Measurements from ENCODE around the gene SPACA4. TPM values are rescaled to one million over a fixed set of nuclear protein-coding genes. Genes with fewer than 3 reads are reported as not detected.

The SPACA4 gene, protein sequence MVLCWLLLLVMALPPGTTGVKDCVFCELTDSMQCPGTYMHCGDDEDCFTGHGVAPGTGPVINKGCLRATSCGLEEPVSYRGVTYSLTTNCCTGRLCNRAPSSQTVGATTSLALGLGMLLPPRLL
- not detected for total RNA-seq

DNA sequence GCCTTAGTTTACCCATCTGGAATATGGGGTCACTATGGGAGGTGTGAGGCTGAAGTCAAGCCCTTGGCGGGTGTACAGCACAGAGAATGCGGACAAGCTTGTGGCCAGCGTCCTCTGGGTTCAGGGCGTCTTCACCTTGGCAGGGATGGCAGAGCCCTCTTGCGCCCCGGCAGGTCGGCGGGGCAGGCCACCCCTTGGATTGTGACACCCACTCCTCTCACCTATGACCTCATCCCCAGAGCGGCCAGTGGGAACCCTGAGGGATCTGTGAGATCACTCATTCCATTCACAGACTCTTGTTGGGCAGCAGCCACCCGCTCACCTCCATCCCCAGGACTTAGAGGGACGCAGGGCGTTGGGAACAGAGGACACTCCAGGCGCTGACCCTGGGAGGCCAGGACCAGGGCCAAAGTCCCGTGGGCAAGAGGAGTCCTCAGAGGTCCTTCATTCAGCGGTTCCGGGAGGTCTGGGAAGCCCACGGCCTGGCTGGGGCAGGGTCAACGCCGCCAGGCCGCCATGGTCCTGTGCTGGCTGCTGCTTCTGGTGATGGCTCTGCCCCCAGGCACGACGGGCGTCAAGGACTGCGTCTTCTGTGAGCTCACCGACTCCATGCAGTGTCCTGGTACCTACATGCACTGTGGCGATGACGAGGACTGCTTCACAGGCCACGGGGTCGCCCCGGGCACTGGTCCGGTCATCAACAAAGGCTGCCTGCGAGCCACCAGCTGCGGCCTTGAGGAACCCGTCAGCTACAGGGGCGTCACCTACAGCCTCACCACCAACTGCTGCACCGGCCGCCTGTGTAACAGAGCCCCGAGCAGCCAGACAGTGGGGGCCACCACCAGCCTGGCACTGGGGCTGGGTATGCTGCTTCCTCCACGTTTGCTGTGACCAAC lies at the start of gene SPACA4:
TSS of gene SPACA4 (plus strand) at position 280 of the 896 bp plus-strand sequence. CDS start at position 517, 237 bp downstream.
- H3K36me3 Mint-ChIP-seq, result no peaks in the 10 kb centered on the region
- POLR2A ChIA-PET, result no interaction called here

DNA sequence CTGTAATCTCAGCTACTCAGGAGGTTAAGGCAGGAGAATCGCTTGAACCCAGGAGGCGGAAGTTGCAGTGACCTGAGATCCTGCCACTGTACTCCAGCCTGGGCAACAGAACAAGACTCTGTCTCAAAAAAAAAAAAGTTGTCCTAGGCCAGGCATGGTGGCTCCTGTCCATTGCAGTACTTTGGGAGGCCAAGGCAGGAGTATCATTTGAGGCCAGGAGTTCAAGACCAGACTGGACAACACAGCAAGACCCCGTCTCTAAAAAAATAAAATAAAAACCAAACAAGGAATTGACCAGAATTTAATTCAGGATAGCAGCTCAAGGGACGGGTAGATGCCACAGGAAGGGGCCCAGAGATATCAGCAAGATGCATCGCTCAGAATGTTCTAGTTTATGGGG lies 49.7 kb upstream of the SPACA4 start:
- Mint-ChIP-seq H3K27ac (no peak overlapping the region), H3K27me3 (peaks cover 3% of the 10 kb centered on the region), H3K4me3 (no peak overlapping the region), H3K9me3 (no peaks in the 10 kb centered on the region), H3K4me1 (ENCODE audit: low read depth) (no peaks in the 10 kb centered on the region), H3K36me3 (no peaks in the 10 kb centered on the region)
- CTCF ChIA-PET, result no interaction called here
- no peak for DNase-seq
- intact Hi-C loops (cut with micrococcal nuclease), result no loop called here
- POLR2A ChIA-PET, result no interaction called here

More for the DNA sequence above, at the start of gene SPACA4:
- DNase-seq, result no peak
- no peaks in the 10 kb centered on the region for H3K27me3 Mint-ChIP-seq
- CTCF ChIA-PET, result interaction anchor here (0.7 to 2.8 kb wide), 6 partner anchors 17 to 236 kb away, joined by 3 to 48 read pairs (median 3); no protein-coding TSS in a partner anchor
- no peak within 1 kb of the TSS for H3K27ac Mint-ChIP-seq
- no peaks in the 10 kb centered on the region for H3K4me1 Mint-ChIP-seq (ENCODE audit: low read depth)
- H3K4me3 Mint-ChIP-seq, result no peak within 1 kb of the TSS
- intact Hi-C loops (cut with micrococcal nuclease), result loop anchor here (5.0 kb wide), 1 partner anchor 124 kb away; no protein-coding TSS in a partner anchor
- H3K9me3 Mint-ChIP-seq, result no peaks in the 10 kb centered on the region

DNA sequence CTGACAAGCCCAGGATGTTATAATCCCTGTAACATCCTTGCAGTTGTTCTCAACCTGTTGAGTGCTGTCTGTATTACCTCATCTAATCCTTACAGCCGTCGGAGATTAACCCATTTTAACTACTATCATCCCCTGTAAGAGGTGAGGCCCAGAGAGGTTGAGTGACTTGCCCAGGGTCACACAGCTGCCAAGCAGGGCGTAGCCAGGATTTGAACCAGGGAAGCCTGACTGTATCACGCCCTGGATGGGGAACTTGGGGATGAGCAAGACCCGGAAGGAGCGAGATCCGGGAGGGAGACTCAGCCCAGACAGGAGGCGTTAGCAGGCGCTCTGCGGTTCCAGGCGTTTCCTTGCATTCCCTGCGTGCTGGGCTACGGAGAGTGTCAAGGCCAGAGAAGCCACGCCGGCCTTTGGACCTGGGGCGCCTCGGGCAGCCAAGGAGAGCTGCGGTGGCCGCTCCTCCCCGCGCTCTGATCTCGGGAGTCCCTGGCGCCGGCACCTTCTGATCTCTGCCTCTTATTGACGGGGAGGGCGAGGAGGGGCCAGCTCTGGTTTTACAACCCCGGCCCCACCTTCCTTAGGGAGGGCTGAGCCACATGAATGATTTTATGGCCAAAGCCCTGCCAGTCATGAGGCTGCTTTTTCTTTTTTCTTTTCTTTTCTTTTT lies 48.4 kb upstream of the SPACA4 start:
- Mint-ChIP-seq H3K27me3 (peaks cover 3% of the 10 kb centered on the region), H3K9me3 (no peaks in the 10 kb centered on the region), H3K4me3 (no peak overlapping the region), H3K4me1 (ENCODE audit: low read depth) (no peaks in the 10 kb centered on the region), H3K36me3 (no peaks in the 10 kb centered on the region), H3K27ac (no peak overlapping the region)
- ChIA-PET POLR2A (no interaction called here), CTCF (interaction anchor here (0.9 to 1.2 kb wide), 2 partner anchors 26 to 68 kb away, joined by 3 read pairs; no protein-coding TSS in a partner anchor)
- DNase-seq, result no peak
- intact Hi-C loops (cut with micrococcal nuclease), result no loop called here

GRCh38 chr19:48560095-48560530 lies 46.4 kb upstream of the SPACA4 start:
- H3K27ac Mint-ChIP-seq, result no peak overlapping the region
- ChIA-PET POLR2A (no interaction called here), CTCF (interaction anchor here (0.5 to 1.4 kb wide), 2 partner anchors 70 to 246 kb away, joined by 3 to 8 read pairs; no protein-coding TSS in a partner anchor)
- no peak for DNase-seq
- intact Hi-C loops (cut with micrococcal nuclease), result no loop called here
- no peak overlapping the region for H3K4me3 Mint-ChIP-seq
- no peaks in the 10 kb centered on the region for H3K9me3 Mint-ChIP-seq
- peaks cover 3% of the 10 kb centered on the region for H3K27me3 Mint-ChIP-seq
- no peaks in the 10 kb centered on the region for H3K4me1 Mint-ChIP-seq (ENCODE audit: low read depth)
- no peaks in the 10 kb centered on the region for H3K36me3 Mint-ChIP-seq

- DNase-seq, result no peak
- Mint-ChIP-seq H3K27ac (no peak overlapping the region), H3K9me3 (no peaks in the 10 kb centered on the region), H3K36me3 (no peaks in the 10 kb centered on the region), H3K4me3 (no peak overlapping the region), H3K4me1 (ENCODE audit: low read depth) (no peaks in the 10 kb centered on the region), H3K27me3 (peaks cover 3% of the 10 kb centered on the region)
- intact Hi-C loops (cut with micrococcal nuclease), result no loop called here
- CTCF ChIA-PET, result no interaction called here
- POLR2A ChIA-PET, result no interaction called here
These were observed 45.1 kb upstream of the SPACA4 start for GRCh38 chr19:48561412-48561811.

- H3K27me3 Mint-ChIP-seq, result peaks cover 2% of the 10 kb centered on the region
- no peaks in the 10 kb centered on the region for H3K4me1 Mint-ChIP-seq (ENCODE audit: low read depth)
- no peak for DNase-seq
- H3K36me3 Mint-ChIP-seq, result no peaks in the 10 kb centered on the region
- H3K9me3 Mint-ChIP-seq, result no peaks in the 10 kb centered on the region
- intact Hi-C loops (cut with micrococcal nuclease), result no loop called here
- H3K4me3 Mint-ChIP-seq, result no peak overlapping the region
- POLR2A ChIA-PET, result no interaction called here
- H3K27ac Mint-ChIP-seq, result no peak overlapping the region
- CTCF ChIA-PET, result interaction anchor here (1.0 kb wide), 1 partner anchor 75 kb away, joined by 3 read pairs; no protein-coding TSS in a partner anchor
These were observed 41.5 kb upstream of the SPACA4 start for GRCh38 chr19:48565090-48565489.

DNA sequence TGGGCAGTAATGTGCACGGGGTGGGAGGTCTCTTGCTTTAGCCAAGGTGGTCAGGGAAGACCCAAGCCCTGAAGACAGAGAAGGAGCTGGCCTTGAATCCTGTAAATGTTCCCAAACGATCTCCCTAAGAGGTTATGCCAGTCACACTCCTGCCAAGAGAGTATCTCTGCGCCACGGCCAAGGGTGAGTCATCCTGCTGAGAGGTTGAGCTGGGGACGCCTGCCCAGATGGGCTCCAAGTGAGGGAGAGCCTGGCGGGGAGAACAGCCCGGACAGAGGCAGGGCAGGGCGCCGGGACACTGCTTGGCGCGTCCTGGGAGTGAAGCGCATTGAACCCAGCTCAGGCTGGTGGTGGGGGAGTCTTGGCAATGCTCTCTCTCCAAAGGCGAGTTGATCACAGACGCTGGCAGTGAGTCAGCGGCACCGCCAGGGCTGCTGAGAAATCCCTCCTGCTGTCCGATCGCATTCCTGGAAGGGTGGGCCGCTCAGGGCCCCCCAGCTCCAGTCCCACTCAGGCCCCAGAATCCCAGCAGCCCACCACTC lies 38.1 kb upstream of the SPACA4 start:
- no peak for DNase-seq
- CTCF ChIA-PET, result interaction anchor here (1.3 kb wide), 1 partner anchor 16 kb away, joined by 4 read pairs; no protein-coding TSS in a partner anchor
- POLR2A ChIA-PET, result interaction anchor here (0.6 kb wide), 1 partner anchor 8 kb away, joined by 3 read pairs; no protein-coding TSS in a partner anchor
- no peaks in the 10 kb centered on the region for H3K27me3 Mint-ChIP-seq
- H3K4me3 Mint-ChIP-seq, result no peak overlapping the region
- H3K27ac Mint-ChIP-seq, result no peak overlapping the region
- no peaks in the 10 kb centered on the region for H3K9me3 Mint-ChIP-seq
- H3K36me3 Mint-ChIP-seq, result no peaks in the 10 kb centered on the region
- intact Hi-C loops (cut with micrococcal nuclease), result no loop called here
- no peaks in the 10 kb centered on the region for H3K4me1 Mint-ChIP-seq (ENCODE audit: low read depth)

DNA sequence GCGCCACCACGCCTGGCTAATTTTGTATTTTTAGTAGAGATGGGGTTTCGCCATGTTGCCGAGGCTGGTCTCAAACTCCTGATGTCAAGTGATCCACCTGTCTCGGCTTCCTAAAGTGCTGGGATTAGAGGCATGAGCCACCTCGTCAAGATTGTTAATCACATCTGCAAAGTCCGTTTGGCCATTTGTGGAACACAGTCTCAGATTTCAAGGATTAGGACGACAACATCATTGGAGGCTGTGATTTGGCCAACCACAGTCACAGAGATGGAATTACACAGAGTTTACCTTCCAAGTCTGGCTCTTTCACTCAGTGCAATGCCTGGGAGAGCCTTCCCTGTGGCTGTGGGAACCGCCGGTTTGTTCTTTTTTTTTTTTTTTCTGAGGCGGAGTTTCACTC lies 36.7 kb upstream of the SPACA4 start:
- Mint-ChIP-seq H3K4me3 (no peak overlapping the region), H3K36me3 (no peaks in the 10 kb centered on the region), H3K27ac (no peak overlapping the region), H3K9me3 (no peaks in the 10 kb centered on the region), H3K27me3 (no peaks in the 10 kb centered on the region), H3K4me1 (ENCODE audit: low read depth) (no peaks in the 10 kb centered on the region)
- POLR2A ChIA-PET, result no interaction called here
- no peak for DNase-seq
- CTCF ChIA-PET, result no interaction called here
- intact Hi-C loops (cut with micrococcal nuclease), result no loop called here

GRCh38 chr19:48571378-48572162 lies 35.0 kb upstream of the SPACA4 start:
- DNase-seq, result no peak
- ChIA-PET CTCF (no interaction called here), POLR2A (no interaction called here)
- Mint-ChIP-seq H3K9me3 (no peaks in the 10 kb centered on the region), H3K27me3 (no peaks in the 10 kb centered on the region), H3K27ac (no peak overlapping the region), H3K36me3 (no peaks in the 10 kb centered on the region), H3K4me3 (no peak overlapping the region), H3K4me1 (ENCODE audit: low read depth) (no peaks in the 10 kb centered on the region)
- intact Hi-C loops (cut with micrococcal nuclease), result no loop called here

DNA sequence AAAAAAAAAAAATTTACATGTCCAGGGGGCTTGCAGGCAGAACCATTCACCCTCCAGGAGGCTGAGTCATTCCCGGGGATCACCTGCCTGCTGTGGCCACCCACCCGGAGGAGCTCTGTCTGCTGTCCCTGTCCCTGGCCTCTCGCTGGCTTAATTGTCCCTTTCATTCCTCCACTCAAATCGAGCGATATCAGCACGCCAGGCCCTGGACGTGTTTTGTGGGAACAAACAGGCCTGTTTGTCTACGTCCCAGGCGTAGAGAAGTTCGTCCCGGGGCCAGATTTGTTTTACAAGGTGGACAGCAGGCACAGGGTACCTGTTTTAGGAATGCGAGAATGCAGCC lies 33.4 kb upstream of the SPACA4 start:
- no peak overlapping the region for H3K27ac Mint-ChIP-seq
- H3K27me3 Mint-ChIP-seq, result no peaks in the 10 kb centered on the region
- no peaks in the 10 kb centered on the region for H3K9me3 Mint-ChIP-seq
- no peaks in the 10 kb centered on the region for H3K36me3 Mint-ChIP-seq
- CTCF ChIA-PET, result interaction anchor here (3.3 kb wide), 1 partner anchor 11 kb away, joined by 22 read pairs; no protein-coding TSS in a partner anchor
- no peaks in the 10 kb centered on the region for H3K4me1 Mint-ChIP-seq (ENCODE audit: low read depth)
- POLR2A ChIA-PET, result no interaction called here
- no peak overlapping the region for H3K4me3 Mint-ChIP-seq
- intact Hi-C loops (cut with micrococcal nuclease), result no loop called here
- DNase-seq, result no peak

GRCh38 chr19:48575931-48576622 lies 30.5 kb upstream of the SPACA4 start:
- ChIA-PET POLR2A (interaction anchor here (0.6 kb wide), 1 partner anchor 8 kb away, joined by 3 read pairs; no protein-coding TSS in a partner anchor), CTCF (interaction anchor here (1.1 kb wide), 1 partner anchor 262 kb away, joined by 3 read pairs; no protein-coding TSS in a partner anchor)
- Mint-ChIP-seq H3K36me3 (no peaks in the 10 kb centered on the region), H3K4me1 (ENCODE audit: low read depth) (no peaks in the 10 kb centered on the region), H3K27me3 (no peaks in the 10 kb centered on the region), H3K4me3 (no peak overlapping the region), H3K27ac (no peak overlapping the region), H3K9me3 (no peaks in the 10 kb centered on the region)
- DNase-seq, result no peak
- intact Hi-C loops (cut with micrococcal nuclease), result no loop called here

Data from activated CD4-positive, alpha-beta memory T cell treated with anti-CD3 and anti-CD28 coated beads for 36 hours (primary cell).